ENCODE measurements around the gene ZRANB1.

Gene ZRANB1

GRCh38 chr10:125005312-125006187 lies 63.6 kb downstream of the ZRANB1 start:
- no peak for DNase-seq (ENCODE audit: low spot score)

GRCh38 chr10:125006188-125006680 lies 64.3 kb downstream of the ZRANB1 start:
- DNase-seq (ENCODE audit: low spot score): no peak

- DNase-seq (ENCODE audit: low spot score): no peak
Measured at GRCh38 chr10:125006921-125007426, 65.1 kb downstream of the ZRANB1 start.

GRCh38 chr10:125007436-125007835 lies 65.5 kb downstream of the ZRANB1 start:
- no peak for DNase-seq (ENCODE audit: low spot score)

- no peak for DNase-seq (ENCODE audit: low spot score)
Measured at GRCh38 chr10:125008689-125009638, 67.0 kb downstream of the ZRANB1 start.

GRCh38 chr10:125009661-125010161 lies 67.8 kb downstream of the ZRANB1 start:
- DNase-seq (ENCODE audit: low spot score): no peak

GRCh38 chr10:125010362-125010761 lies 68.4 kb downstream of the ZRANB1 start:
- DNase-seq (ENCODE audit: low spot score): no peak

GRCh38 chr10:125011171-125011925 lies 69.4 kb downstream of the ZRANB1 start:
- no peak for DNase-seq (ENCODE audit: low spot score)

GRCh38 chr10:125011926-125012705 lies 70.2 kb downstream of the ZRANB1 start:
- no peak for DNase-seq (ENCODE audit: low spot score)

- no peak for DNase-seq (ENCODE audit: low spot score)
Measured at GRCh38 chr10:125012851-125013528, 71.1 kb downstream of the ZRANB1 start.

- DNase-seq (ENCODE audit: low spot score): no peak
Measured at GRCh38 chr10:125013529-125013872, 71.6 kb downstream of the ZRANB1 start.

- DNase-seq (ENCODE audit: low spot score): no peak
Measured at GRCh38 chr10:125014086-125014830, 72.3 kb downstream of the ZRANB1 start.

GRCh38 chr10:125014836-125015355 lies 73.0 kb downstream of the ZRANB1 start:
- DNase-seq (ENCODE audit: low spot score): no peak

GRCh38 chr10:125015356-125015944 lies 73.5 kb downstream of the ZRANB1 start:
- no peak for DNase-seq (ENCODE audit: low spot score)

GRCh38 chr10:125016123-125016522 lies 74.2 kb downstream of the ZRANB1 start:
- no peak for DNase-seq (ENCODE audit: low spot score)

- no peak for DNase-seq (ENCODE audit: low spot score)
Measured at GRCh38 chr10:125016611-125017202, 74.8 kb downstream of the ZRANB1 start.

GRCh38 chr10:125017547-125018298 lies 75.8 kb downstream of the ZRANB1 start:
- DNase-seq (ENCODE audit: low spot score): no peak

Measured in hematopoietic multipotent progenitor cell treated with erythropoietin and hydrocortisone succinate and interleukin-3 and kit ligand, for 15 days (in vitro differentiated cells).